ENCODE measurements around the gene MYH4. TPM values are rescaled to one million over a fixed set of nuclear protein-coding genes. Genes with fewer than 3 reads are reported as not detected.

Gene MYH4
- total and polyA plus RNA-seq, 2 of the 13 experiments (the other 11 are each of a cell fraction or from before 2014, with no cell fraction given) = 0.01 to 0.02 TPM

- H3K4me3 ChIP-seq (replicated peaks in 1 of 3; ENCODE audit: insufficient read depth in 1 of 3, low read depth in 2 of 3, low read length in 3 of 3) = no peak overlapping the region
- H3K79me2 ChIP-seq (ENCODE audit: insufficient read depth, low read length) = no peaks in the 10 kb centered on the region
- CTCF ChIA-PET (ENCODE audit: low intra/inter-chr PET ratio, low total read pairs) = no interaction called here
- H3K9ac ChIP-seq (ENCODE audit: insufficient read depth, low read depth, low read length) = no peak overlapping the region
- H3K27ac ChIP-seq (ENCODE audit: extremely low read length, insufficient read depth, low read length) = no peak overlapping the region
- intact Hi-C loops (cut with micrococcal nuclease; ENCODE audit: unreplicated experiment) (no loop called here), in situ Hi-C loops (cut with HindIII; ENCODE audit: extremely low pct_ligation_motif_present, low pct_unique_long_range_greater_than_20kb) (no loop called here)
- peaks cover 10% of the 10 kb centered on the region for H3K4me1 ChIP-seq (ENCODE audit: insufficient read depth, low read length)
- no peaks in the 10 kb centered on the region for H4K20me1 ChIP-seq (ENCODE audit: insufficient read depth, low read length)
- H2AFZ ChIP-seq (ENCODE audit: low read length) = no peak overlapping the region
- POLR2A ChIA-PET = no interaction called here
- DNase-seq (ENCODE audit: low spot score) = no peak
- H3K27me3 ChIP-seq (ENCODE audit: control insufficient read depth in 1 of 2, insufficient read depth in 2 of 2, low read length in 2 of 2) = peaks cover 0 to 15% of the 10 kb centered on the region in 2 experiments; a peak in 1 of 5 replicates
- no peaks in the 10 kb centered on the region for H3K9me3 ChIP-seq (ENCODE audit: low read length)
- FAIRE-seq = no peak
- WGBS (ENCODE audit: low lambda C conversion rate) = 4% methylated on average over 2 of the region's 2 CpGs
- no peak for ATAC-seq
- no peak overlapping the region for H3K4me2 ChIP-seq (ENCODE audit: low read depth, low read length)
- TF ChIP-seq ZNF441 (CRISPR knock-in tag; IDR thresholded peaks at IDR 0.05; ENCODE audit: borderline replicate concordance) = no peak
- TF ChIP-seq IRF1 (CRISPR knock-in tag; IDR thresholded peaks at IDR 0.05; ENCODE audit: low read depth) = no peak
- TF ChIP-seq ZBTB44 (CRISPR knock-in tag; IDR thresholded peaks at IDR 0.05) = no peak
- TF ChIP-seq ZNF501 (CRISPR knock-in tag; IDR thresholded peaks at IDR 0.05) = no peak
- TF ChIP-seq MBD4 (IDR thresholded peaks at IDR 0.05; ENCODE audit: borderline replicate concordance, low read length) = no peak
- no TSS peak for BruUV-seq (replicated peaks)
- H3K36me3 ChIP-seq (replicated peaks in 1 of 2; ENCODE audit: control insufficient read depth in 1 of 2, insufficient read depth in 2 of 2, low read length in 2 of 2) = no peaks in the 10 kb centered on the region
These were observed 43.5 kb upstream of the MYH4 start for GRCh38 chr17:10512856-10513255.

DNA sequence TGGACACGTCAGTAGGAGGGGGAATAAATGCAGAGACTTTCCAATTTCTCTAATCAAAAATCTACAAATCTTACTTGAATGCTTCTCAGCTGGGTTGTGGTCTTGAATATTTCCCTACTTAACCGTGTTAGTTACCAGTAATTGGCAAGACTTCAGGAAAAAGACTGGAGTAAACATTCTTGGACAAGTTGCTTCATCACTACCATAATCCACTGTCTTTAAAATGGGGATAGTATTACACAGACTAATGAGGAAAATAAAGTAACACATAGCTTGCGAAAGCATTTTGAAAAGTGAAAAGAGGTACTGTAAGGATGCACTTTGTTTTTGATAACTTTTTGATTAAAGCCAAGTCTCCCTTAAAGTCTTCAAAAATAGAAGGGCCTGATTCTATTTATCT, 30.6 kb upstream of the MYH4 start:
- Histone ChIP-seq H3K79me2 (ENCODE audit: insufficient read depth, low read length) (no peaks in the 10 kb centered on the region), H3K9ac (ENCODE audit: insufficient read depth, low read depth, low read length) (no peak overlapping the region), H3K36me3 (replicated peaks in 1 of 2; ENCODE audit: control insufficient read depth in 1 of 2, insufficient read depth in 2 of 2, low read length in 2 of 2) (no peaks in the 10 kb centered on the region), H3K27me3 (ENCODE audit: control insufficient read depth in 1 of 2, insufficient read depth in 2 of 2, low read length in 2 of 2) (peaks cover 0 to 11% of the 10 kb centered on the region in 2 experiments; a peak in 3 of 5 replicates), H3K4me1 (ENCODE audit: insufficient read depth, low read length) (peaks cover 14% of the 10 kb centered on the region), H2AFZ (ENCODE audit: low read length) (no peak overlapping the region), H3K27ac (ENCODE audit: extremely low read length, insufficient read depth, low read length) (no peak overlapping the region), H3K9me3 (ENCODE audit: low read length) (no peaks in the 10 kb centered on the region), H3K4me2 (ENCODE audit: low read depth, low read length) (no peak overlapping the region), H4K20me1 (ENCODE audit: insufficient read depth, low read length) (no peaks in the 10 kb centered on the region), H3K4me3 (replicated peaks in 1 of 3; ENCODE audit: insufficient read depth in 1 of 3, low read depth in 2 of 3, low read length in 3 of 3) (no peak overlapping the region)
- in situ Hi-C loops (cut with HindIII; ENCODE audit: extremely low pct_ligation_motif_present, low pct_unique_long_range_greater_than_20kb) = no loop called here
- BruUV-seq (replicated peaks) = no TSS peak
- ChIA-PET CTCF (ENCODE audit: low intra/inter-chr PET ratio, low total read pairs) (no interaction called here), POLR2A (no interaction called here)
- intact Hi-C loops (cut with micrococcal nuclease; ENCODE audit: unreplicated experiment) = no loop called here
- ATAC-seq (no peak), FAIRE-seq (no peak), DNase-seq (ENCODE audit: low spot score) (no peak)
- 32% methylated on average over 3 of the region's 3 CpGs for WGBS (ENCODE audit: low lambda C conversion rate)
- no peak for TF ChIP-seq ZNF33B (CRISPR knock-in tag; IDR thresholded peaks at IDR 0.05)
- no peak for TF ChIP-seq ISX (CRISPR knock-in tag; conservative IDR thresholded peaks at IDR 0.05)
- TF ChIP-seq STAG1 (CRISPR knock-in tag; IDR thresholded peaks at IDR 0.05) = no peak
- no peak for TF ChIP-seq SP2 (CRISPR knock-in tag; IDR thresholded peaks at IDR 0.05)
- no peak for TF ChIP-seq NCOR1 (IDR thresholded peaks at IDR 0.05; ENCODE audit: borderline replicate concordance, low read length)
- no peak for TF ChIP-seq ZSCAN21 (CRISPR knock-in tag; IDR thresholded peaks at IDR 0.05; ENCODE audit: borderline replicate concordance)
- TF ChIP-seq ZNF564 (CRISPR knock-in tag; IDR thresholded peaks at IDR 0.05) = no peak
- no peak for TF ChIP-seq TFE3 (CRISPR knock-in tag; IDR thresholded peaks at IDR 0.05)
- no peak for TF ChIP-seq KDM3A (CRISPR knock-in tag; IDR thresholded peaks at IDR 0.05; ENCODE audit: low read depth)
